Measurements from ENCODE around the gene GSTK1. TPM values are rescaled to one million over a fixed set of nuclear protein-coding genes. Genes with fewer than 3 reads are reported as not detected.

GSTK1 gene
- total and polyA plus RNA-seq, 4 donors = 98.9 to 253 (median 187) TPM

DNA sequence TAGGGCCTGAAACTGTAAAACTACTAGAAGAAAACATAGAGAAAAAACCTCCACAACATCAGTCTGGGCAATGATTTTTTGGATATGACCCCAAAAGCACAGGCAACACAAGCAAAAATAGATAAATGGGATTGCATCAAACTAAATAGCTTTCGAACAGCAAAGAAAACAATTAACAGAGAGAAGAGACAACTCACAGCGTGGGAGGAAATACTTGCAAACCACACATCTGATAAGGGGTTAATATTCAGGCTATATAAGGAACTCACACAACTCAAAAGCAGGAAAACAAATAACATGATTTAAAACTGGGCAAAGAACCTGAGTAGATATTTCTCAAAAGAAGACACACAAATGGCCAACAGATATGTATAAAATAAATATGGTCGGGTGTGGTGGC lies 7.7 kb upstream of the GSTK1 start:
- H3K4me3 ChIP-seq (ENCODE audit: low read depth in 1 of 3, low read length in 3 of 3) = no peak overlapping the region
- no peak overlapping the region for H3K27ac ChIP-seq (ENCODE audit: low read depth in 1 of 2, low read length in 2 of 2)
- no peak overlapping the region for H3K9ac ChIP-seq (ENCODE audit: low read depth in 1 of 2, low read length in 2 of 2)
- no peaks in the 10 kb centered on the region for H3K9me3 ChIP-seq (ENCODE audit: control insufficient read depth in 4 of 4, low read length in 3 of 4)
- H3K4me1 ChIP-seq (ENCODE audit: control insufficient read depth in 4 of 4, insufficient read depth in 4 of 4, low read length in 3 of 4) = peaks cover 0 to 6% (median 5%) of the 10 kb centered on the region in 4 donors
- H3K27me3 ChIP-seq (ENCODE audit: control insufficient read depth in 4 of 4, insufficient read depth in 4 of 4, low read length in 3 of 4) = no peaks in the 10 kb centered on the region
- whole genome bisulfite sequencing = 49% methylated on average over 3 of the region's 3 CpGs
- TF ChIP-seq TAF1 (conservative IDR thresholded peaks at IDR 0.05) (no peak), YY1 (IDR thresholded peaks at IDR 0.05) (no peak), HNF4A (conservative IDR thresholded peaks at IDR 0.05) (no peak), EGR1 (IDR thresholded peaks at IDR 0.05; ENCODE audit: low read depth in 2 of 2) (no peak), GABPA (IDR thresholded peaks at IDR 0.05 in 1 of 2, conservative IDR thresholded peaks at IDR 0.05 in 1 of 2) (no peak), FOXA1 (IDR thresholded peaks at IDR 0.05) (no peak), RAD21 (IDR thresholded peaks at IDR 0.05) (no peak), RXRA (IDR thresholded peaks at IDR 0.05) (no peak), HNF4G (IDR thresholded peaks at IDR 0.05) (no peak), JUND (IDR thresholded peaks at IDR 0.05) (no peak), SP1 (IDR thresholded peaks at IDR 0.05) (no peak), FOXA2 (IDR thresholded peaks at IDR 0.05) (no peak)
- TF ChIP-seq, protein P1, sequence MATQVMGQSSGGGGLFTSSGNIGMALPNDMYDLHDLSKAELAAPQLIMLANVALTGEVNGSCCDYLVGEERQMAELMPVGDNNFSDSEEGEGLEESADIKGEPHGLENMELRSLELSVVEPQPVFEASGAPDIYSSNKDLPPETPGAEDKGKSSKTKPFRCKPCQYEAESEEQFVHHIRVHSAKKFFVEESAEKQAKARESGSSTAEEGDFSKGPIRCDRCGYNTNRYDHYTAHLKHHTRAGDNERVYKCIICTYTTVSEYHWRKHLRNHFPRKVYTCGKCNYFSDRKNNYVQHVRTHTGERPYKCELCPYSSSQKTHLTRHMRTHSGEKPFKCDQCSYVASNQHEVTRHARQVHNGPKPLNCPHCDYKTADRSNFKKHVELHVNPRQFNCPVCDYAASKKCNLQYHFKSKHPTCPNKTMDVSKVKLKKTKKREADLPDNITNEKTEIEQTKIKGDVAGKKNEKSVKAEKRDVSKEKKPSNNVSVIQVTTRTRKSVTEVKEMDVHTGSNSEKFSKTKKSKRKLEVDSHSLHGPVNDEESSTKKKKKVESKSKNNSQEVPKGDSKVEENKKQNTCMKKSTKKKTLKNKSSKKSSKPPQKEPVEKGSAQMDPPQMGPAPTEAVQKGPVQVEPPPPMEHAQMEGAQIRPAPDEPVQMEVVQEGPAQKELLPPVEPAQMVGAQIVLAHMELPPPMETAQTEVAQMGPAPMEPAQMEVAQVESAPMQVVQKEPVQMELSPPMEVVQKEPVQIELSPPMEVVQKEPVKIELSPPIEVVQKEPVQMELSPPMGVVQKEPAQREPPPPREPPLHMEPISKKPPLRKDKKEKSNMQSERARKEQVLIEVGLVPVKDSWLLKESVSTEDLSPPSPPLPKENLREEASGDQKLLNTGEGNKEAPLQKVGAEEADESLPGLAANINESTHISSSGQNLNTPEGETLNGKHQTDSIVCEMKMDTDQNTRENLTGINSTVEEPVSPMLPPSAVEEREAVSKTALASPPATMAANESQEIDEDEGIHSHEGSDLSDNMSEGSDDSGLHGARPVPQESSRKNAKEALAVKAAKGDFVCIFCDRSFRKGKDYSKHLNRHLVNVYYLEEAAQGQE (IDR thresholded peaks at IDR 0.05) = no peak
- TF ChIP-seq, protein P2, sequence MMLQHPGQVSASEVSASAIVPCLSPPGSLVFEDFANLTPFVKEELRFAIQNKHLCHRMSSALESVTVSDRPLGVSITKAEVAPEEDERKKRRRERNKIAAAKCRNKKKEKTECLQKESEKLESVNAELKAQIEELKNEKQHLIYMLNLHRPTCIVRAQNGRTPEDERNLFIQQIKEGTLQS (IDR thresholded peaks at IDR 0.05) = no peak
- TF ChIP-seq, protein P3, sequence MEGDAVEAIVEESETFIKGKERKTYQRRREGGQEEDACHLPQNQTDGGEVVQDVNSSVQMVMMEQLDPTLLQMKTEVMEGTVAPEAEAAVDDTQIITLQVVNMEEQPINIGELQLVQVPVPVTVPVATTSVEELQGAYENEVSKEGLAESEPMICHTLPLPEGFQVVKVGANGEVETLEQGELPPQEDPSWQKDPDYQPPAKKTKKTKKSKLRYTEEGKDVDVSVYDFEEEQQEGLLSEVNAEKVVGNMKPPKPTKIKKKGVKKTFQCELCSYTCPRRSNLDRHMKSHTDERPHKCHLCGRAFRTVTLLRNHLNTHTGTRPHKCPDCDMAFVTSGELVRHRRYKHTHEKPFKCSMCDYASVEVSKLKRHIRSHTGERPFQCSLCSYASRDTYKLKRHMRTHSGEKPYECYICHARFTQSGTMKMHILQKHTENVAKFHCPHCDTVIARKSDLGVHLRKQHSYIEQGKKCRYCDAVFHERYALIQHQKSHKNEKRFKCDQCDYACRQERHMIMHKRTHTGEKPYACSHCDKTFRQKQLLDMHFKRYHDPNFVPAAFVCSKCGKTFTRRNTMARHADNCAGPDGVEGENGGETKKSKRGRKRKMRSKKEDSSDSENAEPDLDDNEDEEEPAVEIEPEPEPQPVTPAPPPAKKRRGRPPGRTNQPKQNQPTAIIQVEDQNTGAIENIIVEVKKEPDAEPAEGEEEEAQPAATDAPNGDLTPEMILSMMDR (IDR thresholded peaks at IDR 0.05; ENCODE audit: low read depth, low read length, missing input control) = no peak
- TF ChIP-seq, protein P4, sequence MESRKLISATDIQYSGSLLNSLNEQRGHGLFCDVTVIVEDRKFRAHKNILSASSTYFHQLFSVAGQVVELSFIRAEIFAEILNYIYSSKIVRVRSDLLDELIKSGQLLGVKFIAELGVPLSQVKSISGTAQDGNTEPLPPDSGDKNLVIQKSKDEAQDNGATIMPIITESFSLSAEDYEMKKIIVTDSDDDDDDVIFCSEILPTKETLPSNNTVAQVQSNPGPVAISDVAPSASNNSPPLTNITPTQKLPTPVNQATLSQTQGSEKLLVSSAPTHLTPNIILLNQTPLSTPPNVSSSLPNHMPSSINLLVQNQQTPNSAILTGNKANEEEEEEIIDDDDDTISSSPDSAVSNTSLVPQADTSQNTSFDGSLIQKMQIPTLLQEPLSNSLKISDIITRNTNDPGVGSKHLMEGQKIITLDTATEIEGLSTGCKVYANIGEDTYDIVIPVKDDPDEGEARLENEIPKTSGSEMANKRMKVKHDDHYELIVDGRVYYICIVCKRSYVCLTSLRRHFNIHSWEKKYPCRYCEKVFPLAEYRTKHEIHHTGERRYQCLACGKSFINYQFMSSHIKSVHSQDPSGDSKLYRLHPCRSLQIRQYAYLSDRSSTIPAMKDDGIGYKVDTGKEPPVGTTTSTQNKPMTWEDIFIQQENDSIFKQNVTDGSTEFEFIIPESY (IDR thresholded peaks at IDR 0.05) = no peak
- no peak for DNase-seq (ENCODE audit: low spot score)
- no peaks in the 10 kb centered on the region for H3K36me3 ChIP-seq (ENCODE audit: control insufficient read depth in 4 of 4, insufficient read depth in 3 of 4, low read depth in 1 of 4, low read length in 3 of 4)

DNA sequence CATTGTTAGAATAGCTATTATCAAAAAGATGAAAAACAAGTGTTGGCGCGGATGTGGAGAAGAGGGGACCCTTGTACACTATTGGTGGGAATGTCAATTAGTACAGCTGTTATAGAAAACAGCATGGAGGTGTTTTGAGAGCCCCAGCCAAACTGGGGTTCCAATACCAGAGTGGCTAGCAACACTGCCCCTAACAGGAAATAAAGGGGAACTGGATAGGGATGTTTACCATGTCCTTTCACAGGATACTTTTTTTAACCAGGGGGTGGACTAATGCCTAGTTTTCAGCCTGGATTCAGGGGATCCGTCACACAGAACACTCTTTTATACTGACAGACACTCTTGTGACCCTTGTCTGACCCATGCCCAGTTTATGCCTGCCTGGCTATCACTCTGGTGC lies 6.9 kb upstream of the GSTK1 start:
- WGBS = 94% methylated on average over 3 of the region's 3 CpGs
- TF ChIP-seq, protein P1 (IDR thresholded peaks at IDR 0.05) = no peak
- no peak for TF ChIP-seq HNF4G (IDR thresholded peaks at IDR 0.05)
- TF ChIP-seq, protein P3 (IDR thresholded peaks at IDR 0.05; ENCODE audit: low read depth, low read length, missing input control) = no peak
- TF ChIP-seq, protein P5, sequence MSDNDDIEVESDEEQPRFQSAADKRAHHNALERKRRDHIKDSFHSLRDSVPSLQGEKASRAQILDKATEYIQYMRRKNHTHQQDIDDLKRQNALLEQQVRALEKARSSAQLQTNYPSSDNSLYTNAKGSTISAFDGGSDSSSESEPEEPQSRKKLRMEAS (IDR thresholded peaks at IDR 0.05) = no peak
- no peaks in the 10 kb centered on the region for H3K9me3 ChIP-seq (ENCODE audit: control insufficient read depth in 4 of 4, low read length in 3 of 4)

More for the DNA sequence above, 6.9 kb upstream of the GSTK1 start:
- Histone ChIP-seq H3K36me3 (ENCODE audit: control insufficient read depth in 4 of 4, insufficient read depth in 3 of 4, low read depth in 1 of 4, low read length in 3 of 4) (no peaks in the 10 kb centered on the region), H3K4me3 (ENCODE audit: low read depth in 1 of 3, low read length in 3 of 3) (no peak overlapping the region), H3K9ac (ENCODE audit: low read depth in 1 of 2, low read length in 2 of 2) (no peak overlapping the region), H3K27me3 (ENCODE audit: control insufficient read depth in 4 of 4, insufficient read depth in 4 of 4, low read length in 3 of 4) (no peaks in the 10 kb centered on the region), H3K4me1 (ENCODE audit: control insufficient read depth in 4 of 4, insufficient read depth in 4 of 4, low read length in 3 of 4) (peaks cover 0 to 6% (median 5%) of the 10 kb centered on the region in 4 donors), H3K27ac (ENCODE audit: low read depth in 1 of 2, low read length in 2 of 2) (no peak overlapping the region)
- DNase-seq (ENCODE audit: low spot score) = no peak
